ENCODE measurements around the gene PEPD. TPM values are rescaled to one million over a fixed set of nuclear protein-coding genes. Genes with fewer than 3 reads are reported as not detected.

PEPD gene
- total RNA-seq, 1 experiment from 2014 or later = 83.1 TPM

DNA sequence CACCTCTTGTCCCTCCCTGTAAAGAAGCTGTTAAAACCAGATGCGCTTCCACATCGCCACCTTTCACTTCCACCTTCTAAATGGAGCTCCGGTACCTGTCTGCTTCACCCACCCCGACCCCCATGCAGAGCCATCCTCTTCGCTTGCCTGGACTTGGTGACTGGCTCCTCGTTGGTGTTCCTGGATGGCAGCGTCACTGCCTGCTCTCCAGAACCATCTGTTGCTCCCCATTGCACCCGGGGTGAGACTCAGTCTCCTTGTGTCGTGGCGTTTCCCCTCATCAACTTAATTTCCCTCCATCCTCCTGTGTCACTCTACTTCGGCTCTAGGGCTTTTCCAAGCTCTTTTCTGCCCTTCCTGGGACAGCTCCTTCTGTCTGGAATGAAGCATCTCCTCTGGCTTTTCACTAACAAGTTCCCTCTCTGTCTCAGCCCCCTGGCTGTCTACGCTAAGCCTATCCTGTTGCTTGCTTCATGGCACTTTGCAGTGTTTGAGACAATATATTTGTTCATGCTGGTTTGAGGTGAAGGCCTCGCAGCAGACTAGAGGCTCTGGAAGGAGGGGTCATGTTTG is 137.8 kb downstream of the PEPD start (continued):
- no peak for TF ChIP-seq CDX4 (CRISPR knock-in tag; IDR thresholded peaks at IDR 0.05; ENCODE audit: borderline replicate concordance)
- TF ChIP-seq, protein P1, sequence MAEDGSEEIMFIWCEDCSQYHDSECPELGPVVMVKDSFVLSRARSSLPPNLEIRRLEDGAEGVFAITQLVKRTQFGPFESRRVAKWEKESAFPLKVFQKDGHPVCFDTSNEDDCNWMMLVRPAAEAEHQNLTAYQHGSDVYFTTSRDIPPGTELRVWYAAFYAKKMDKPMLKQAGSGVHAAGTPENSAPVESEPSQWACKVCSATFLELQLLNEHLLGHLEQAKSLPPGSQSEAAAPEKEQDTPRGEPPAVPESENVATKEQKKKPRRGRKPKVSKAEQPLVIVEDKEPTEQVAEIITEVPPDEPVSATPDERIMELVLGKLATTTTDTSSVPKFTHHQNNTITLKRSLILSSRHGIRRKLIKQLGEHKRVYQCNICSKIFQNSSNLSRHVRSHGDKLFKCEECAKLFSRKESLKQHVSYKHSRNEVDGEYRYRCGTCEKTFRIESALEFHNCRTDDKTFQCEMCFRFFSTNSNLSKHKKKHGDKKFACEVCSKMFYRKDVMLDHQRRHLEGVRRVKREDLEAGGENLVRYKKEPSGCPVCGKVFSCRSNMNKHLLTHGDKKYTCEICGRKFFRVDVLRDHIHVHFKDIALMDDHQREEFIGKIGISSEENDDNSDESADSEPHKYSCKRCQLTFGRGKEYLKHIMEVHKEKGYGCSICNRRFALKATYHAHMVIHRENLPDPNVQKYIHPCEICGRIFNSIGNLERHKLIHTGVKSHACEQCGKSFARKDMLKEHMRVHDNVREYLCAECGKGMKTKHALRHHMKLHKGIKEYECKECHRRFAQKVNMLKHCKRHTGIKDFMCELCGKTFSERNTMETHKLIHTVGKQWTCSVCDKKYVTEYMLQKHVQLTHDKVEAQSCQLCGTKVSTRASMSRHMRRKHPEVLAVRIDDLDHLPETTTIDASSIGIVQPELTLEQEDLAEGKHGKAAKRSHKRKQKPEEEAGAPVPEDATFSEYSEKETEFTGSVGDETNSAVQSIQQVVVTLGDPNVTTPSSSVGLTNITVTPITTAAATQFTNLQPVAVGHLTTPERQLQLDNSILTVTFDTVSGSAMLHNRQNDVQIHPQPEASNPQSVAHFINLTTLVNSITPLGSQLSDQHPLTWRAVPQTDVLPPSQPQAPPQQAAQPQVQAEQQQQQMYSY (CRISPR knock-in tag; IDR thresholded peaks at IDR 0.05) = no peak
- TF ChIP-seq NFE2L1 (CRISPR knock-in tag; IDR thresholded peaks at IDR 0.05) = no peak
- TF ChIP-seq SP1 (CRISPR knock-in tag; conservative IDR thresholded peaks at IDR 0.05) = no peak
- no peak for TF ChIP-seq SOX15 (CRISPR knock-in tag; IDR thresholded peaks at IDR 0.05)
- TF ChIP-seq JAZF1 (CRISPR knock-in tag; IDR thresholded peaks at IDR 0.05) = no peak
- no peak for TF ChIP-seq ZNF232 (CRISPR knock-in tag; IDR thresholded peaks at IDR 0.05)
- TF ChIP-seq, protein P2, sequence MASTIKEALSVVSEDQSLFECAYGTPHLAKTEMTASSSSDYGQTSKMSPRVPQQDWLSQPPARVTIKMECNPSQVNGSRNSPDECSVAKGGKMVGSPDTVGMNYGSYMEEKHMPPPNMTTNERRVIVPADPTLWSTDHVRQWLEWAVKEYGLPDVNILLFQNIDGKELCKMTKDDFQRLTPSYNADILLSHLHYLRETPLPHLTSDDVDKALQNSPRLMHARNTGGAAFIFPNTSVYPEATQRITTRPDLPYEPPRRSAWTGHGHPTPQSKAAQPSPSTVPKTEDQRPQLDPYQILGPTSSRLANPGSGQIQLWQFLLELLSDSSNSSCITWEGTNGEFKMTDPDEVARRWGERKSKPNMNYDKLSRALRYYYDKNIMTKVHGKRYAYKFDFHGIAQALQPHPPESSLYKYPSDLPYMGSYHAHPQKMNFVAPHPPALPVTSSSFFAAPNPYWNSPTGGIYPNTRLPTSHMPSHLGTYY (CRISPR knock-in tag; IDR thresholded peaks at IDR 0.05) = no peak
- TF ChIP-seq GRHL2 (CRISPR knock-in tag; IDR thresholded peaks at IDR 0.05; ENCODE audit: insufficient replicate concordance, severe bottlenecking) = no peak
- TF ChIP-seq NR3C1 (CRISPR knock-in tag; conservative IDR thresholded peaks at IDR 0.05; ENCODE audit: low read depth) = no peak
- no peak for TF ChIP-seq USF1 (CRISPR knock-in tag; IDR thresholded peaks at IDR 0.05)
- no peak for TF ChIP-seq PREB (CRISPR knock-in tag; IDR thresholded peaks at IDR 0.05; ENCODE audit: borderline replicate concordance)

- CTCF ChIA-PET = interaction anchor here (1.4 kb wide), 1 partner anchor 9 kb away, joined by 4 read pairs; the partner anchor contains the start of gene CEBPG
- ATAC-seq (no peak), DNase-seq (ENCODE audit: low spot score) (no peak)
- H3K27ac Mint-ChIP-seq = peak overlapping the region; percentile 2; the same call in 1 of the 2 replicates
- H3K4me3 Mint-ChIP-seq = no peak overlapping the region
- H3K36me3 Mint-ChIP-seq = peaks cover 10% of the 10 kb centered on the region; the same call in 1 of the 2 replicates
- no peaks in the 10 kb centered on the region for H3K27me3 Mint-ChIP-seq (ENCODE audit: low read depth)
- H3K9me3 Mint-ChIP-seq = no peaks in the 10 kb centered on the region
- peaks cover 31% of the 10 kb centered on the region for H3K4me1 Mint-ChIP-seq
- POLR2A ChIA-PET = no interaction called here
- TF ChIP-seq USF2 (CRISPR knock-in tag; IDR thresholded peaks at IDR 0.05) (no peak), ZNF281 (CRISPR knock-in tag; IDR thresholded peaks at IDR 0.05) (no peak), SOX15 (CRISPR knock-in tag; IDR thresholded peaks at IDR 0.05) (no peak), FOXP1 (CRISPR knock-in tag; IDR thresholded peaks at IDR 0.05; ENCODE audit: borderline replicate concordance) (no peak), ZNF263 (CRISPR knock-in tag; IDR thresholded peaks at IDR 0.05; ENCODE audit: low read depth) (no peak), ZNF121 (CRISPR knock-in tag; IDR thresholded peaks at IDR 0.05) (no peak), SMAD3 (CRISPR knock-in tag; IDR thresholded peaks at IDR 0.05; ENCODE audit: borderline replicate concordance) (no peak), GABPB1 (CRISPR knock-in tag; IDR thresholded peaks at IDR 0.05) (no peak), ATF3 (CRISPR knock-in tag; conservative IDR thresholded peaks at IDR 0.05) (no peak)
- TF ChIP-seq, protein P3, sequence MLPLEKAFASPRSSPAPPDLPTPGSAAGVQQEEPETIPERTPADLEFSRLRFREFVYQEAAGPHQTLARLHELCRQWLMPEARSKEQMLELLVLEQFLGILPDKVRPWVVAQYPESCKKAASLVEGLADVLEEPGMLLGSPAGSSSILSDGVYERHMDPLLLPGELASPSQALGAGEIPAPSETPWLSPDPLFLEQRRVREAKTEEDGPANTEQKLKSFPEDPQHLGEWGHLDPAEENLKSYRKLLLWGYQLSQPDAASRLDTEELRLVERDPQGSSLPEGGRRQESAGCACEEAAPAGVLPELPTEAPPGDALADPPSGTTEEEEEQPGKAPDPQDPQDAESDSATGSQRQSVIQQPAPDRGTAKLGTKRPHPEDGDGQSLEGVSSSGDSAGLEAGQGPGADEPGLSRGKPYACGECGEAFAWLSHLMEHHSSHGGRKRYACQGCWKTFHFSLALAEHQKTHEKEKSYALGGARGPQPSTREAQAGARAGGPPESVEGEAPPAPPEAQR (CRISPR knock-in tag; IDR thresholded peaks at IDR 0.05) = no peak
Measured at GRCh38 chr19:33382982-33383381, 138.6 kb downstream of the PEPD start.

Measured in WTC11 (cell line).